H1 (cell line): ENCODE measurements around the gene B4GALNT3.

ENCODE experiments used
- CEBPB ChIP-seq: IDR thresholded peaks from 2 replicates; pipeline ENCODE4 v1.6.1; 2012; ENCODE audit warnings: low read depth, low read length
- CTCF ChIP-seq, 3 experiments: IDR thresholded peaks; 1 replicate in 2 of 3; 2 replicates in 1 of 3; pipeline versions ENCODE4 v1.5.1 to v1.6.1; 2011; ENCODE audit warnings: low read length in 3 of 3, mild to moderate bottlenecking in 3 of 3, inconsistent platforms in 2 of 3, low read depth in 1 of 3, moderate library complexity in 1 of 3; ENCODE audit not compliant: insufficient read depth in 1 of 3; ENCODE audit errors: control extremely low read depth in 1 of 3
- EP300 ChIP-seq, 2 experiments: IDR thresholded peaks; 1 replicate in 1 of 2; 2 replicates in 1 of 2; pipeline ENCODE4 v1.6.1; 2011 to 2012; ENCODE audit warnings: low read depth in 2 of 2, low read length in 2 of 2, mild to moderate bottlenecking in 2 of 2, borderline replicate concordance in 1 of 2, inconsistent platforms in 1 of 2, moderate library complexity in 1 of 2
- FOSL1 ChIP-seq: IDR thresholded peaks from 2 replicates; pipeline ENCODE4 v1.6.1; 2011; ENCODE audit warnings: mild to moderate bottlenecking, low read depth, low read length, moderate library complexity; ENCODE audit not compliant: insufficient read depth
- JUN ChIP-seq: IDR thresholded peaks from 2 replicates; pipeline ENCODE4 v1.6.1; 2011; ENCODE audit warnings: low read depth, mild to moderate bottlenecking, improper control_type of control experiment, low read length
- SIN3A ChIP-seq, 2 experiments: IDR thresholded peaks in 1 of 2; conservative IDR thresholded peaks in 1 of 2; 2 replicates each; pipeline ENCODE4 v1.6.1; 2011 to 2012; ENCODE audit warnings: low read length in 2 of 2, improper control_type of control experiment in 1 of 2, low read depth in 1 of 2, mild to moderate bottlenecking in 1 of 2
- SP1 ChIP-seq: IDR thresholded peaks from 2 replicates; pipeline ENCODE4 v1.6.1; 2011; ENCODE audit warnings: low read depth, low read length
- TAF1 ChIP-seq: IDR thresholded peaks from 2 replicates; pipeline ENCODE4 v1.6.1; 2011; ENCODE audit warnings: mild to moderate bottlenecking, low read depth, low read length

DNA sequence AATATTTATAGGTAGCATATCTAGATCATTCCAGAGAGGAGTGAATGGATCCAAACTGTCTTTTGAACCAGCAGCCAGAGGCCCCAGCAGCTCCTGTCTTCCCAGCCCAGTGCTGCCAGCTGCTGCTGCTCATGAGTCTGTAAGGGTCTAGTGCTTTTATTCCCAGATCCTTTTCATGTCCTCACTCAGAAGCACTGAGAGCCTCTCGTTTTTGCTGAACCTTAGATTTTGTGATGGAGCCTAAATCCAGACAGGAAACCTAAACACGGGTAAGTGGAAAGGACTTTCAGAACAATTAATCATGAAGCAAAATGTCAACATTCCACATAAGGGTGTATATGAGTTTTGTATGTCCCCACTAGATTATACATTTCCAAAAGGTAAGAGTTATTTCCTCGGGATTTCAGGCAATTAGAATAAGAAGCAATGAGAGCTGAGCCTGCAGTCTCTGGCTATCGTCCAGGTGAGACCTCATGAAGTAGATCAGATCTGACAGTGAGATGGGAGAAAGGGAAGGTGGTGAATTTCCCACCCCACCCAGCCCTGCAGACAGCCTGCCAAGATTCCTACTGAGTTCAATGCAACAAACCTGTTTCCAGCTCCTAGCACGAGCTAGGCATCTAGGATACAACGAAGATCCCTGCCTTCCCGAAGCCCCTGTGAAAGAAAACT, 119.1 kb downstream of the B4GALNT3 start:
- TF ChIP-seq EP300 (IDR thresholded peaks at IDR 0.05; ENCODE audit: borderline replicate concordance in 1 of 2, low read depth in 2 of 2, low read length in 2 of 2) (no peak), SIN3A (conservative IDR thresholded peaks at IDR 0.05 in 1 of 2, IDR thresholded peaks at IDR 0.05 in 1 of 2; ENCODE audit: low read depth in 1 of 2, low read length in 2 of 2) (no peak), CEBPB (no peak), CTCF (IDR thresholded peaks at IDR 0.05; ENCODE audit: control extremely low read depth in 1 of 3, insufficient read depth in 1 of 3, low read depth in 1 of 3, low read length in 3 of 3) (no peak), SP1 (no peak), TAF1 (no peak), FOSL1 (no peak), JUN (no peak)
